Mesothelial cell of epicardium (in vitro differentiated cells): ENCODE results near the gene SLC13A4. TPM values are rescaled to one million over a fixed set of nuclear protein-coding genes. Genes with fewer than 3 reads are reported as not detected.

Experiments
- DNase-seq, 2 experiments: peaks; one replicate each; pipeline ENCODE4 v3.0.0; 2021; ENCODE audit warnings: low spot score in 2 of 2; ENCODE audit not compliant: unreplicated experiment in 2 of 2
- H3K27ac Mint-ChIP-seq: 2 replicates; pipeline ENCODE4 v1.8.0; 2021; ENCODE audit warnings: mixed read lengths
- H3K27me3 Mint-ChIP-seq: 2 replicates; pipeline ENCODE4 v1.8.0; 2021; ENCODE audit warnings: low read depth, mixed read lengths
- H3K36me3 Mint-ChIP-seq: 2 replicates; pipeline ENCODE4 v1.8.0; 2021; ENCODE audit warnings: mixed read lengths
- H3K4me1 Mint-ChIP-seq: 2 replicates; pipeline ENCODE4 v1.8.0; 2021; ENCODE audit warnings: mixed read lengths
- H3K4me3 Mint-ChIP-seq: 2 replicates; pipeline ENCODE4 v1.8.0; 2021; ENCODE audit warnings: mild to moderate bottlenecking, moderate library complexity, mixed read lengths
- H3K9me3 Mint-ChIP-seq: 2 replicates; pipeline ENCODE4 v1.8.0; 2021; ENCODE audit warnings: mixed read lengths
- total RNA-seq: library from RNA; stranded (reverse); gene quantifications from 3 replicates; pipeline ENCODE4 v1.2.1, GENCODE V29; 2021
- TF ChIP-seq, protein P1 (sequence below): fragments of 200-600 bp; sonication (generic); IDR thresholded peaks from one replicate; pipeline ENCODE4 v1.5.0; 2021; ENCODE audit warnings: antibody characterized with exemption; ENCODE audit not compliant: unreplicated experiment

Gene SLC13A4
- total RNA-seq, 1 donor from 2014 or later: not detected

DNA sequence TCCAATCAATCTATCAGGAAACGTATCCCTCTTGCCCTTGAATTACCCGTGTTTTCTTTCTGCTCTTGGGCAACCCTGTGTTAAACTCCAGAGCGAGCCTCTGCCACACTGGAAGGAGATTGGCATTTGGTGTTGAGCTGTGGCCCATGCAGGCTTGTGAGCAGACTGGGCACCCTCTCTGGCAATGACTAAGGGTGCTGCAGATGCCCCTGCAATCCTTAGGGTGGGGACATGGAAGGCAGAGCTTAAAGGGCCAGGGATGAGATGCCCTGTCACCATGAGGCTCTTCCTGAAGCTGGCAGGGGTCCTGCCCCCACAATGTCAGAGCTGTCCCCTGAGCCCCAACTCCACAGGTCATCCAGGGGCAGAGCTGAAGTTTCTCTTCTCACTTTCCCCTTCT lies 40.1 kb upstream of the SLC13A4 start:
- no peak overlapping the region for H3K4me3 Mint-ChIP-seq
- no peak for DNase-seq
- no peaks in the 10 kb centered on the region for H3K9me3 Mint-ChIP-seq
- no peak overlapping the region for H3K27ac Mint-ChIP-seq
- TF ChIP-seq, protein P1, sequence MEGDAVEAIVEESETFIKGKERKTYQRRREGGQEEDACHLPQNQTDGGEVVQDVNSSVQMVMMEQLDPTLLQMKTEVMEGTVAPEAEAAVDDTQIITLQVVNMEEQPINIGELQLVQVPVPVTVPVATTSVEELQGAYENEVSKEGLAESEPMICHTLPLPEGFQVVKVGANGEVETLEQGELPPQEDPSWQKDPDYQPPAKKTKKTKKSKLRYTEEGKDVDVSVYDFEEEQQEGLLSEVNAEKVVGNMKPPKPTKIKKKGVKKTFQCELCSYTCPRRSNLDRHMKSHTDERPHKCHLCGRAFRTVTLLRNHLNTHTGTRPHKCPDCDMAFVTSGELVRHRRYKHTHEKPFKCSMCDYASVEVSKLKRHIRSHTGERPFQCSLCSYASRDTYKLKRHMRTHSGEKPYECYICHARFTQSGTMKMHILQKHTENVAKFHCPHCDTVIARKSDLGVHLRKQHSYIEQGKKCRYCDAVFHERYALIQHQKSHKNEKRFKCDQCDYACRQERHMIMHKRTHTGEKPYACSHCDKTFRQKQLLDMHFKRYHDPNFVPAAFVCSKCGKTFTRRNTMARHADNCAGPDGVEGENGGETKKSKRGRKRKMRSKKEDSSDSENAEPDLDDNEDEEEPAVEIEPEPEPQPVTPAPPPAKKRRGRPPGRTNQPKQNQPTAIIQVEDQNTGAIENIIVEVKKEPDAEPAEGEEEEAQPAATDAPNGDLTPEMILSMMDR: no peak
- H3K27me3 Mint-ChIP-seq: no peaks in the 10 kb centered on the region
- peaks cover 16% of the 10 kb centered on the region for H3K4me1 Mint-ChIP-seq
- H3K36me3 Mint-ChIP-seq: no peaks in the 10 kb centered on the region

DNA sequence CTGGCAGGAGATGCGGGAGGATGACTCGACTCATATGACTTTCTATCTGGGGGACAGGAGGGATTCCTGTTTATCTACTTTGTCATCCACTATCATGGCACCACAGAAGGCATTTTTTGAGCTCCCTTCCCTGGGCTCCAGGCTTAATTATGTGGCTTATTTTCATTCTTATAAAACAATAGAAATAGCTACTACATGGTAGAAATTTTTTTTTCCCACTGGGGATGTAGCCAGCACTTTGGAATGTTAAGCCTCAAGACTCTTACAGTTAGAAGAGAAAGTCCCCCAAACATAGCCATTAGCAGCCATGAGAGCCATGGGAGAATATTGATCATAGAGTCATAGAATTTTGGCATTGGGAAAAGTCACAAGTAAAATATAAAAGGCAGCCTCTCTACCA lies 35.3 kb upstream of the SLC13A4 start:
- H3K27ac Mint-ChIP-seq: no peak overlapping the region
- no peaks in the 10 kb centered on the region for H3K36me3 Mint-ChIP-seq
- H3K4me3 Mint-ChIP-seq: no peak overlapping the region
- no peaks in the 10 kb centered on the region for H3K27me3 Mint-ChIP-seq
- DNase-seq: no peak
- TF ChIP-seq, protein P1: no peak
- peaks cover 24% of the 10 kb centered on the region for H3K4me1 Mint-ChIP-seq
- H3K9me3 Mint-ChIP-seq: no peaks in the 10 kb centered on the region

DNA sequence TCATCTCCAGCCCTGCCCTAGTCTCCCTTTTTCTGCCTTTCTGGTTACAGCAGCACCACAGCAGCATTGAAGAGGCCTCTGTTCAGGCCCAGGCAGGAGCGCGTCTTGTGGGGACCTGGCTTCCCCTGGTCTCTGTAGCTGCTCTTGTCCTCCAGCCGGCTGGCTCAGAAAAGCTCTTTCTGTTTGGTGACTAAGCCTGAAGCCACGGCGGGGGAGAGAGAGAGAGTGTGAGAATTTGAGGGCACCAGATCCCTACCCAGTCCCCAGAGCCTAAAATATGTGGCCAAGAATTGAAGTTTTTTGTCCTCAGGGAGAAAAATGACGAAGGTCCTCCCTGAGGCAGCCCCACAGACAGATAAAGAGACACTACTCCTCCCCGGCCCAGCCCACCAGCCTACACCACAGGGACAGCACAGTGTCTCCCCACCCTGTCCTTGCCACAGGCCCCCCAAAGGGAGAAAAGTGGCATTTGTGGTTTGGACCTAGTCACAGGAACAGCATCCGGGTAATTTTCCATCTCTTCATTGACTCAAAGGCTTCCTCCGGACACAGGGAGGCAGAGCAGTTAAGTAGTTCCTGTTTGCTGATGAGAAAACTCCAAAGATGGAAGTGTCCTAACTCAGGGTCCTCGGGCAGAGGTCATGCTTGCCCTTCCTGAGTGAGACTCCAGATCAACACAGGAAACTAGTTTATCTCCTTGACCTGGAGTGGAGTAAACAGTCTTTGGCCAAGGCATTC lies 33.9 kb upstream of the SLC13A4 start:
- Mint-ChIP-seq H3K9me3 (no peaks in the 10 kb centered on the region), H3K4me3 (no peak overlapping the region), H3K27me3 (no peaks in the 10 kb centered on the region), H3K36me3 (peaks cover under 1% of the 10 kb centered on the region), H3K27ac (peak overlapping the region; percentile 18), H3K4me1 (peaks cover 31% of the 10 kb centered on the region)
- no peak for DNase-seq
- TF ChIP-seq, protein P1: no peak

DNA sequence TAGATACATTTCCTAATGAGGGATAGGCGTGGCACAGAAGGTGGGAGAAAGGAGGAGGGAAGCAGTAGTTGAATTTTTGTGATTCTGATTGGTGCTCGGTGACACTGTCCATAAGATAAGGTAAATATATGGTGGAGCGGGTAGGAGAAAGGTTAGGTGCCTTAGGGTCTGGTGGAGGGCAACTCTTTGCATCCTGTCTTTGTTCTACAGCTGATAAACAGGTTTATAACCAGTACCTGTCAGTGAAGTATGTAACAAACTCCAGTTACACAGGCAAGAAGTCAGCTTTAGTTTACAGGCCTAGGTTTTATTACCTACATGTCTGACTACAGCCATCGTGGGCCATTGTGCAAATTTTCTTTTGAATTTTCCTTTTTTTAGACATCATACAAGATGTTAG lies 31.5 kb upstream of the SLC13A4 start:
- no peaks in the 10 kb centered on the region for H3K27me3 Mint-ChIP-seq
- peaks cover 27% of the 10 kb centered on the region for H3K4me1 Mint-ChIP-seq
- no peak for DNase-seq
- TF ChIP-seq, protein P1: no peak
- H3K36me3 Mint-ChIP-seq: peaks cover 2% of the 10 kb centered on the region
- no peaks in the 10 kb centered on the region for H3K9me3 Mint-ChIP-seq
- H3K4me3 Mint-ChIP-seq: no peak overlapping the region
- peak overlapping the region; percentile 89 for H3K27ac Mint-ChIP-seq

DNA sequence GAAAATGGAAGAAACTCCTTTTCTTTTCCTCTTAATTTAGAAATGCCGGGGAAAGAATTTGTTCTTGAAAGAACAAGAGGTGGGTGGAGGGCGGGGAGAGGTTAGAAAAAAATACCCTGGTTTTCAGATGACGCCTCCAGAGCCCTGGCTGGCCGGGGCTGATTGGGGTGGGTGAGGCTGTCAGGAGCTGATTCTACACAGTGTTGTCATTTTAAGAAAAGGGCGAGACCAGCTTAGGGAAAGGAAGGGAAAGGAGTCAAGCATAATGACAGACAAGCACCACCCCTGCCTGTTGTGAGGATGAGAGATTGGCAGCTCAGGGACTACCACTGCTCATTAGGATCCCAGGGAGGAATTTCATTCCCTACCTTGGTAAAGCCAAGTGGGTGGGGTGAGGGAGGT lies 30.5 kb upstream of the SLC13A4 start:
- Mint-ChIP-seq H3K4me3 (no peak overlapping the region), H3K4me1 (peaks cover 27% of the 10 kb centered on the region), H3K36me3 (peaks cover 2% of the 10 kb centered on the region), H3K27ac (peak overlapping the region; percentile 89), H3K27me3 (no peaks in the 10 kb centered on the region), H3K9me3 (no peaks in the 10 kb centered on the region)
- TF ChIP-seq, protein P1: no peak
- no peak for DNase-seq
